Measurements from ENCODE around the gene BACE2. TPM values are rescaled to one million over a fixed set of nuclear protein-coding genes. Genes with fewer than 3 reads are reported as not detected.

Gene BACE2
- total and polyA plus RNA-seq, 2 of the 4 experiments (the other 2 are of a cell fraction): 17.0 to 35.5 TPM

DNA sequence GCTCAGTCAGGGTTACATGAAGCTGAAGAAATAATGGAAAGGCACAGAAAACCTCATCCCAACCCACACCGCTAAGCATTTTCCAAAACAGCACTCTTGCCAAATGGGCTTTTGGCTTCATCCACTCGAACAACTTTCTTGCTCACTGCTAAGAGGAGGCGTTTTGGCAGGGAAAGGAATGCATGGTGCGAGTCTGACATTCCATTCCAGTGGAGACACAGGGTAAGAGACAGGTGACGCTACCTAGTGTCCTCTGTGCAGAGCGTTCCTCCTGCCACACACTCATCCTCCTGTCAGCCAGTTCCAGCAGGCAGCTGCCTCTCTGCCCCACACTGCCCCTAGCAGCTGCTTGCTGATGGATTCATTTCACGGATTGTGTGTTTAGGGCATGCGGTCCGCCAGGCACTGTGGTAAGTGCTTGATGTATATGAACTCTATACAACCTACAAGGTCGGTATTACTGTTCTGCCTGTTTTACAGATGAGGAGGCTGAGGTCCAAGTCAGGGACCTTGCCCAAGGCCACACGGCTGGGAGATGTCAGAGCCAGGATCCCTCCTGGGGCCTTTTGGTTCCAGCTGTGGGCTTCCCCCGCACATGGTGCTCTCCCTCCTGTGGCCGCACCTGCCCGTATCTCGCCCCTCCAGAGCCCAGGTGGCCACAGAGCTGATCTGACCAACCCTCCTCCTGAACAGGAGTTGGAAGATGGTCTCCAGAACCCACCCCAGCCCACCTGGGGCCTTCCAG, 25.7 kb upstream of the BACE2 start:
- ATAC-seq (ENCODE audit: low read depth): peak; percentile 49
- ChIA-PET POLR2A (ENCODE audit: unreplicated experiment) (no interaction called here), CTCF (interaction anchor here (0.6 kb wide), 1 partner anchor 87 kb away, joined by 3 read pairs; no protein-coding TSS in a partner anchor)
- Histone ChIP-seq H4K20me1 (ENCODE audit: insufficient read depth, low read length) (no peaks in the 10 kb centered on the region), H4K91ac (ENCODE audit: insufficient read depth, low read depth, low read length) (no peak overlapping the region), H3K4ac (ENCODE audit: low read depth, low read length) (no peak overlapping the region), H2AK9ac (replicated peaks; ENCODE audit: low read depth, low read length, poor library complexity) (no peak overlapping the region), H3K4me3 (ENCODE audit: insufficient read depth, low read depth, low read length) (no peak overlapping the region), H4K5ac (ENCODE audit: low read depth, low read length) (no peak overlapping the region), H2AFZ (replicated peaks; ENCODE audit: low read length, poor library complexity) (no peak overlapping the region), H4K8ac (ENCODE audit: low read depth in 2 of 2, low read length in 2 of 2) (no peak overlapping the region), H2BK15ac (ENCODE audit: low read depth, low read length) (no peak overlapping the region), H3K23ac (ENCODE audit: low read depth, low read length) (no peak overlapping the region), H3K4me2 (ENCODE audit: low read depth, low read length) (0 out of 2 replicates have a peak overlapping the region, but pooled peaks have one; percentile 39), H3K4me1 (ENCODE audit: control insufficient read depth, insufficient read depth, low read length) (no peaks in the 10 kb centered on the region), H3K79me1 (ENCODE audit: low read depth in 1 of 2, low read length in 2 of 2) (no peaks in the 10 kb centered on the region), H3K27ac (ENCODE audit: insufficient read depth, low read length) (no peak overlapping the region), H3K56ac (ENCODE audit: extremely low read depth, insufficient read depth, low read length) (no peak overlapping the region), H2BK5ac (ENCODE audit: low read depth, low read length, poor library complexity, severe bottlenecking) (no peak overlapping the region), H2BK20ac (ENCODE audit: low read depth, low read length) (no peak overlapping the region), H3K9ac (ENCODE audit: low read depth, low read length) (no peak overlapping the region), H3K9me1 (ENCODE audit: insufficient read depth, low read length) (no peaks in the 10 kb centered on the region; the same call in 1 of the 2 replicates), H3K18ac (ENCODE audit: low read depth, low read length) (no peak overlapping the region), H3K36me3 (ENCODE audit: control insufficient read depth, insufficient read depth, low read length) (no peaks in the 10 kb centered on the region), H2AK5ac (ENCODE audit: low read depth, low read length) (no peak overlapping the region), H3K14ac (replicated peaks; ENCODE audit: low read depth, low read length) (no peak overlapping the region), H2BK120ac (ENCODE audit: low read depth, low read length) (no peak overlapping the region), H3K27me3 (ENCODE audit: control insufficient read depth, insufficient read depth, low read length) (no peaks in the 10 kb centered on the region), H3K9me3 (ENCODE audit: control insufficient read depth, insufficient read depth, low read length) (no peaks in the 10 kb centered on the region)
- WGBS, 2 experiments (ENCODE audit: extremely low coverage in 2 of 2, insufficient read length in 1 of 2): 73% methylated on average over 3 of the region's 15 CpGs; no CpG with 5 or more reads in 1 of the 2 experiments
- intact Hi-C loops (cut with micrococcal nuclease): no loop called here
- BruUV-seq (replicated peaks): no TSS peak
- in situ Hi-C loops (cut with MboI; ENCODE audit: low sequenced_read_pairs): no loop called here
- dilution Hi-C loops (cut with HindIII; ENCODE audit: low sequenced_read_pairs, unreplicated experiment): no loop called here
- peak; percentile 47 for DNase-seq
- TF ChIP-seq FOS (IDR thresholded peaks at IDR 0.05; ENCODE audit: low read depth, low read length) (no peak), MXI1 (IDR thresholded peaks at IDR 0.05; ENCODE audit: borderline replicate concordance, low read depth, low read length) (no peak), RCOR1 (IDR thresholded peaks at IDR 0.05; ENCODE audit: insufficient replicate concordance, low read length) (no peak), MAFK (IDR thresholded peaks at IDR 0.05; ENCODE audit: low read depth, low read length) (no peak), MAZ (IDR thresholded peaks at IDR 0.05; ENCODE audit: borderline replicate concordance, low read depth, low read length) (no peak), BHLHE40 (IDR thresholded peaks at IDR 0.05; ENCODE audit: low read depth, low read length) (no peak), SMC3 (IDR thresholded peaks at IDR 0.05; ENCODE audit: low read depth, low read length) (no peak), RAD21 (IDR thresholded peaks at IDR 0.05; ENCODE audit: low read length) (no peak), RFX5 (IDR thresholded peaks at IDR 0.05; ENCODE audit: low read depth, low read length) (no peak), NFE2L2 (IDR thresholded peaks at IDR 0.05; ENCODE audit: low read depth, low read length) (no peak), CEBPB (IDR thresholded peaks at IDR 0.05; ENCODE audit: low read depth, low read length) (no peak), CHD1 (IDR thresholded peaks at IDR 0.05; ENCODE audit: low read depth, low read length) (no peak)
- TF ChIP-seq, protein P1, sequence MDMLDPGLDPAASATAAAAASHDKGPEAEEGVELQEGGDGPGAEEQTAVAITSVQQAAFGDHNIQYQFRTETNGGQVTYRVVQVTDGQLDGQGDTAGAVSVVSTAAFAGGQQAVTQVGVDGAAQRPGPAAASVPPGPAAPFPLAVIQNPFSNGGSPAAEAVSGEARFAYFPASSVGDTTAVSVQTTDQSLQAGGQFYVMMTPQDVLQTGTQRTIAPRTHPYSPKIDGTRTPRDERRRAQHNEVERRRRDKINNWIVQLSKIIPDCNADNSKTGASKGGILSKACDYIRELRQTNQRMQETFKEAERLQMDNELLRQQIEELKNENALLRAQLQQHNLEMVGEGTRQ (IDR thresholded peaks at IDR 0.05; ENCODE audit: low read depth, low read length): no peak
- TF ChIP-seq, protein P2, sequence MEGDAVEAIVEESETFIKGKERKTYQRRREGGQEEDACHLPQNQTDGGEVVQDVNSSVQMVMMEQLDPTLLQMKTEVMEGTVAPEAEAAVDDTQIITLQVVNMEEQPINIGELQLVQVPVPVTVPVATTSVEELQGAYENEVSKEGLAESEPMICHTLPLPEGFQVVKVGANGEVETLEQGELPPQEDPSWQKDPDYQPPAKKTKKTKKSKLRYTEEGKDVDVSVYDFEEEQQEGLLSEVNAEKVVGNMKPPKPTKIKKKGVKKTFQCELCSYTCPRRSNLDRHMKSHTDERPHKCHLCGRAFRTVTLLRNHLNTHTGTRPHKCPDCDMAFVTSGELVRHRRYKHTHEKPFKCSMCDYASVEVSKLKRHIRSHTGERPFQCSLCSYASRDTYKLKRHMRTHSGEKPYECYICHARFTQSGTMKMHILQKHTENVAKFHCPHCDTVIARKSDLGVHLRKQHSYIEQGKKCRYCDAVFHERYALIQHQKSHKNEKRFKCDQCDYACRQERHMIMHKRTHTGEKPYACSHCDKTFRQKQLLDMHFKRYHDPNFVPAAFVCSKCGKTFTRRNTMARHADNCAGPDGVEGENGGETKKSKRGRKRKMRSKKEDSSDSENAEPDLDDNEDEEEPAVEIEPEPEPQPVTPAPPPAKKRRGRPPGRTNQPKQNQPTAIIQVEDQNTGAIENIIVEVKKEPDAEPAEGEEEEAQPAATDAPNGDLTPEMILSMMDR (conservative IDR thresholded peaks at IDR 0.05; ENCODE audit: low read depth, low read length): no peak
- TF ChIP-seq, protein P3, sequence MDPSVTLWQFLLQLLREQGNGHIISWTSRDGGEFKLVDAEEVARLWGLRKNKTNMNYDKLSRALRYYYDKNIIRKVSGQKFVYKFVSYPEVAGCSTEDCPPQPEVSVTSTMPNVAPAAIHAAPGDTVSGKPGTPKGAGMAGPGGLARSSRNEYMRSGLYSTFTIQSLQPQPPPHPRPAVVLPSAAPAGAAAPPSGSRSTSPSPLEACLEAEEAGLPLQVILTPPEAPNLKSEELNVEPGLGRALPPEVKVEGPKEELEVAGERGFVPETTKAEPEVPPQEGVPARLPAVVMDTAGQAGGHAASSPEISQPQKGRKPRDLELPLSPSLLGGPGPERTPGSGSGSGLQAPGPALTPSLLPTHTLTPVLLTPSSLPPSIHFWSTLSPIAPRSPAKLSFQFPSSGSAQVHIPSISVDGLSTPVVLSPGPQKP (IDR thresholded peaks at IDR 0.05; ENCODE audit: borderline replicate concordance, low read depth, low read length): no peak

Measured in IMR-90 (cell line).